Psoas muscle (tissue), 8 donors: ENCODE measurements around the gene SORCS1. TPM values are rescaled to one million over a fixed set of nuclear protein-coding genes. Genes with fewer than 3 reads are reported as not detected.

Experiments used
- ATAC-seq, 4 donors: fragments of 200-7000 bp; cut with Tn5 transposase; one replicate each; pipeline ENCODE4 v1.9.1; 2020; ENCODE audit warnings: moderate library complexity in 3 of 4, mild to moderate bottlenecking in 2 of 4
- DNase-seq, 2 donors: peaks; one replicate each; pipeline ENCODE4 v3.0.0-alpha.2; 2020
- H3K27ac ChIP-seq: fragments of 200-600 bp; one replicate; pipeline ENCODE4 v1.8.0; 2022
- H3K27me3 ChIP-seq, 3 donors: fragments of 200-600 bp in 1 of 3; one replicate each; pipeline versions ENCODE4 v1.6.1 to v1.8.0; 2013 to 2022; ENCODE audit warnings: low read length in 2 of 3, mild to moderate bottlenecking in 2 of 3, moderate library complexity in 1 of 3; ENCODE audit not compliant: insufficient read depth in 3 of 3
- H3K36me3 ChIP-seq, 2 donors: fragments of 200-600 bp in 1 of 2; one replicate each; pipeline versions ENCODE4 v1.6.1 to v1.8.0; 2013 to 2022; ENCODE audit warnings: low read depth in 1 of 2, mild to moderate bottlenecking in 1 of 2, moderate library complexity in 1 of 2; ENCODE audit not compliant: insufficient read depth in 1 of 2
- H3K4me1 ChIP-seq: fragments of 200-600 bp; one replicate; pipeline ENCODE4 v1.8.0; 2022
- H3K4me3 ChIP-seq: fragments of 200-600 bp; one replicate; pipeline ENCODE4 v1.8.0; 2022; ENCODE audit warnings: mild to moderate bottlenecking
- H3K9me3 ChIP-seq: fragments of 200-600 bp; one replicate; pipeline ENCODE4 v1.8.0; 2022
- CTCF ChIP-seq: fragments of 200-600 bp; IDR thresholded peaks from one replicate; pipeline ENCODE4 v1.8.0; 2022; ENCODE audit warnings: antibody characterized with exemption
- WGBS, 3 donors: extraction: QIAGEN DNeasy Blood & Tissue Kit; methylation state at CpG; one replicate each; pipeline versions ENCODE4 v1.1.6 to v1.1.7; 2013; 5-methylcytosine and 5-hydroxymethylcytosine counted together
- intact Hi-C, 2 donors: fragments of 100-400 bp; cut with DNase I; formaldehyde crosslinking; loops; one replicate each; pipeline versions ENCODE4 v1.11.0 to v1.14.2; 2022
- polyA plus RNA-seq, 3 donors: library from polyadenylated mRNA; stranded (reverse); fragments of 200-250 nt; gene quantifications; one replicate each; pipeline ENCODE4 v1.2.3, GENCODE V29; 2013
- total RNA-seq, 4 donors: library from RNA; stranded (reverse); fragmentation: NEBNext Ultra II Directional in 2 of 4; extraction: Animal tissue kit (Norgen Biotek cat#: 25700) in 2 of 4; gene quantifications; one replicate each; pipeline versions ENCODE4 v1.2.1 to v1.2.4, GENCODE V29; 2021 to 2023
- donor health status: healthy with polysubstance abuse.
- donor health status: DM: no; HTN: no; CAD: no; lungs with moderate emphysema.
- donor health status: Bipolar disorder and iron deficiency.
- donor health status: healthy.
- donor health status: DM: yes; HTN: yes; CAD: no.
- donor health status: DM: no; HTN: no; CAD: no.
- donor health status: DM: no; HTN: no; CAD: no.
- donor health status: DM: yes; HTN: yes; CAD: no.

Gene SORCS1
- total and polyA plus RNA-seq, 7 donors, result 0.03 to 0.36 (median 0.25) TPM; not detected in 1

GRCh38 chr10:106696239-106696638, 468.3 kb downstream of the SORCS1 start:
- DNase-seq (no peak), ATAC-seq (no peak)
- Histone ChIP-seq H3K27ac (no peak overlapping the region), H3K36me3 (no peaks in the 10 kb centered on the region), H3K9me3 (no peaks in the 10 kb centered on the region), H3K4me1 (no peaks in the 10 kb centered on the region), H3K4me3 (no peak overlapping the region), H3K27me3 (peaks cover 0 to 3% (median 0%) of the 10 kb centered on the region in 3 donors)
- WGBS, 3 donors, result 33 to 57% (median 37%) methylated on average over 2 of the region's 2 CpGs
- intact Hi-C loops, result no loop called here
- TF ChIP-seq CTCF, result no peak

GRCh38 chr10:106694696-106695095, 469.8 kb downstream of the SORCS1 start:
- no peak overlapping the region for H3K27ac ChIP-seq
- intact Hi-C loops, result no loop called here
- no peak overlapping the region for H3K4me3 ChIP-seq
- no peak for ATAC-seq
- H3K9me3 ChIP-seq, result no peaks in the 10 kb centered on the region
- H3K27me3 ChIP-seq, result peaks cover 0 to 3% (median 0%) of the 10 kb centered on the region in 3 donors
- no peak for DNase-seq
- H3K4me1 ChIP-seq, result no peaks in the 10 kb centered on the region
- 45 to 73% (median 69%) methylated on average over 1 of the region's 1 CpG for WGBS, 3 donors
- no peaks in the 10 kb centered on the region for H3K36me3 ChIP-seq
- no peak for TF ChIP-seq CTCF

- Histone ChIP-seq H3K4me1 (no peaks in the 10 kb centered on the region), H3K36me3 (no peaks in the 10 kb centered on the region), H3K4me3 (no peak overlapping the region), H3K27me3 (no peaks in the 10 kb centered on the region), H3K9me3 (no peaks in the 10 kb centered on the region), H3K27ac (no peak overlapping the region)
- TF ChIP-seq CTCF, result no peak
- ATAC-seq (no peak), DNase-seq (no peak)
- intact Hi-C loops, result loop anchor here in 1 of 2 donors (10.0 kb wide), 1 partner anchor 57 kb away; no protein-coding TSS in a partner anchor
Measured at GRCh38 chr10:106682175-106682574, 482.3 kb downstream of the SORCS1 start.

- H3K4me1 ChIP-seq, result no peaks in the 10 kb centered on the region
- no peak overlapping the region for H3K27ac ChIP-seq
- WGBS, 3 donors, result 79 to 89% (median 84%) methylated on average over 2 of the region's 2 CpGs
- ATAC-seq (no peak), DNase-seq (no peak)
- TF ChIP-seq CTCF, result no peak
- H3K4me3 ChIP-seq, result no peak overlapping the region
- H3K36me3 ChIP-seq, result no peaks in the 10 kb centered on the region
- no peaks in the 10 kb centered on the region for H3K27me3 ChIP-seq
- intact Hi-C loops, result loop anchor here in 1 of 2 donors (10.0 kb wide), 1 partner anchor 55 kb away; no protein-coding TSS in a partner anchor
- no peaks in the 10 kb centered on the region for H3K9me3 ChIP-seq
Measured at GRCh38 chr10:106680061-106680460, 484.4 kb downstream of the SORCS1 start.

- no peak for TF ChIP-seq CTCF
- DNase-seq (no peak), ATAC-seq (no peak)
- Histone ChIP-seq H3K27me3 (no peaks in the 10 kb centered on the region), H3K4me1 (no peaks in the 10 kb centered on the region), H3K9me3 (no peaks in the 10 kb centered on the region), H3K4me3 (no peak overlapping the region), H3K36me3 (no peaks in the 10 kb centered on the region), H3K27ac (no peak overlapping the region)
- intact Hi-C loops, result no loop called here
Measured at GRCh38 chr10:106679314-106679713, 485.2 kb downstream of the SORCS1 start.
